Lung microvascular endothelial cell (primary cell): ENCODE data around the gene METAP1D. TPM values are rescaled to one million over a fixed set of nuclear protein-coding genes. Genes with fewer than 3 reads are reported as not detected.
A peak's percentile ranks its signal among the peaks of the same experiment; 100 is the strongest.
"Not testable (repeated sequence)": the region's sequence is repeated elsewhere in the genome, so short reads cannot be mapped to it uniquely, and the experiment has no call there.

Source experiments
- DNase-seq, 2 donors: peaks; one replicate each; pipeline versions ENCODE4 v3.0.0 to v3.0.0-alpha.2; 2010; ENCODE audit warnings: low read depth in 2 of 2
- total RNA-seq: library from RNA; depleted of rRNA; stranded (reverse); fragments of >200 nt; gene quantifications from 2 replicates; pipeline ENCODE4 v1.2.1, GENCODE V29; 2014

METAP1D gene
- total RNA-seq: 1.6 and 3.1 TPM in 2 replicates

- peak; percentile 90 to 91 for DNase-seq
Measured at GRCh38 chr2:171999604-172000469, at the start of gene METAP1D. Gene METAP1D, plus strand, starts transcription at chr2:171999953. Its CDS starts 17 bp downstream, at chr2:171999970.

GRCh38 chr2:171952276-171952675, 47.5 kb upstream of the METAP1D start:
- no peak for DNase-seq

- no peak for DNase-seq
Measured at GRCh38 chr2:171952748-171953147, 47.0 kb upstream of the METAP1D start.

- no peak for DNase-seq
Measured at GRCh38 chr2:171956135-171956825, 43.5 kb upstream of the METAP1D start.

- peak in 1 of 2 donors; percentile 5 for DNase-seq
Measured at GRCh38 chr2:171957061-171957460, 42.7 kb upstream of the METAP1D start.

- no peak for DNase-seq
Measured at GRCh38 chr2:171958475-171958874, 41.3 kb upstream of the METAP1D start.

GRCh38 chr2:171959998-171960397, 39.8 kb upstream of the METAP1D start:
- DNase-seq: no peak

GRCh38 chr2:171960570-171960969, 39.2 kb upstream of the METAP1D start:
- no peak for DNase-seq

- no peak for DNase-seq
Measured at GRCh38 chr2:171963198-171963597, 36.6 kb upstream of the METAP1D start.

GRCh38 chr2:171964308-171964707, 35.4 kb upstream of the METAP1D start:
- no peak for DNase-seq

- no peak for DNase-seq
Measured at GRCh38 chr2:171965238-171965637, 34.5 kb upstream of the METAP1D start.

GRCh38 chr2:171965661-171966060, 34.1 kb upstream of the METAP1D start:
- DNase-seq: no peak

GRCh38 chr2:171966235-171966634, 33.5 kb upstream of the METAP1D start:
- DNase-seq: no peak

- no peak for DNase-seq
Measured at GRCh38 chr2:171966688-171967087, 33.1 kb upstream of the METAP1D start.

GRCh38 chr2:171968509-171968908, 31.2 kb upstream of the METAP1D start:
- no peak for DNase-seq

GRCh38 chr2:171972329-171972982, 27.3 kb upstream of the METAP1D start:
- peak in 1 of 2 donors; percentile 38 for DNase-seq

GRCh38 chr2:171979103-171979502, 20.6 kb upstream of the METAP1D start:
- DNase-seq: no peak

- DNase-seq: not testable (repeated sequence)
Measured at GRCh38 chr2:171983924-171984323, 15.8 kb upstream of the METAP1D start.

GRCh38 chr2:171985076-171985475, 14.7 kb upstream of the METAP1D start:
- DNase-seq: no peak

- no peak for DNase-seq
Measured at GRCh38 chr2:171986778-171987177, 13.0 kb upstream of the METAP1D start.

GRCh38 chr2:171991027-171991426, 8.7 kb upstream of the METAP1D start:
- DNase-seq: no peak

- DNase-seq: no peak
Measured at GRCh38 chr2:171995586-171995985, 4.2 kb upstream of the METAP1D start.
